Choroid plexus epithelial cell (primary cell): ENCODE results near the gene USP46.

ENCODE experiments used
- DNase-seq: peaks from one replicate; pipeline ENCODE4 v3.0.0-alpha.2; 2010; ENCODE audit warnings: low read depth
- H3K4me3 ChIP-seq: 2 replicates; pipeline ENCODE4 v1.5.1; 2011; ENCODE audit warnings: low read depth, mild to moderate bottlenecking, control low read depth, low read length, moderate library complexity
- CTCF ChIP-seq: conservative IDR thresholded peaks from 2 replicates; pipeline ENCODE4 v1.5.1; 2011; ENCODE audit warnings: low read depth, mild to moderate bottlenecking, control low read depth, inconsistent platforms, low read length, moderate library complexity

Gene USP46

DNA sequence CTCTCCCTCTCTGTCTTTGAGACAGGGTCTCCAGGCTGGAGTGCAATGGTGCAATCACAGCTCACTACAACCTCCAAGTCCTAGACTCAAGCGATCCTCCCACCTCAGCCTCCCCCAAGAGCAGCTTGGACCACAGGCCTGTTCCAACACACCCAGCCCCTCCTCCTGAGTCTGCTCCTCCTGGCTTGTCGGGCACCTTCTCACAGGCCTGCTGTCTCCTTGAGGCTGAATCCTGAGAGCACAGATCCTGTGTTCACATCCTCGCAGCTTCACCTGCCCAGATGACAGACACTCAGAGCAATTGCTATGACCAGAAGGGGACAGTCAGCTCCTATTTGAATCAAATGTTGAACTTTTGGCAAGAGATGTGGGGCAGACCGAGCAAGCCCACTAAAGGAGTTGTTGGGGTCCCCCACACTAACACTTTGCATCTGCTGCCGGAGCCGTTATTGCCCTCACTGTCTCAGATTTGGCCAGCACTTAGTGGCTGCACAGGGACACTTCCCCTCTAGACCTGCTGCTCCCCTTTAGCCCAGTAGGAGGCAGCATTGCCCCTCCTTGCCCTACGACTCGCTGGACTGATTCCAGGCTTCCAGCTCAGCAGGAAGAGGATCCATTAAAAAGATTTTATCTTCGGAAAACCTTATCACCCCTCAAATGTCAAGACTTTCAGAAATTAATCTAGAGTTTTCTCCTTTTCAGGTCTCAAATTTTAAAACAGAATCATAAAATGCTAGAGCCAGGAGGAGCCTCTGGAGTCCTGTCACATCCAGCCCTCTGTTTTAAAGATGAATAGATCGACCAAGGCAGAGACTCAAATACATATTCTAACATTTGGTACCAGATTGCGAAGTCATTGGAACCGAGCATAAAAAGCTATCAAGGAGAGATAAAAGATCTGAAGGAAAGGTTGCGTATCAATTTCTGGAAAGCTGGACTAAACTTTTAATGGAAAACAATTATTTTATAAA lies 113.7 kb downstream of the USP46 start:
- H3K4me3 ChIP-seq, result no peak overlapping the region
- DNase-seq, result peak; percentile 74
- peak; percentile 100 for TF ChIP-seq CTCF
